OCI-LY3 (cell line): ENCODE measurements around the gene STX16.
A peak's percentile ranks its signal among the peaks of the same experiment; 100 is the strongest.

ENCODE experiments used
- H2AFZ ChIP-seq: fragments of 200-600, 300-600 bp; shearing (Covaris generic); 2 replicates; pipeline ENCODE4 v1.6.0; 2014; ENCODE audit warnings: antibody characterized with exemption, low read depth, low read length
- H3K27ac ChIP-seq: fragments of 200-600, 300-600 bp; sonication (generic); 2 replicates; pipeline ENCODE4 v1.5.1; 2014; ENCODE audit warnings: mild to moderate bottlenecking, low read length, moderate library complexity, mixed read lengths
- H3K27me3 ChIP-seq: fragments of 200-600, 300-600 bp; sonication (generic); 2 replicates; pipeline ENCODE4 v1.6.1; 2014; ENCODE audit warnings: low read depth, low read length, mixed read lengths
- H3K36me3 ChIP-seq: fragments of 200-600, 300-600 bp; sonication (generic); replicated peaks from 2 replicates; pipeline ENCODE3; 2014; ENCODE audit warnings: low read depth, low read length, mixed read lengths
- H3K4me1 ChIP-seq: fragments of 300-600, 200-600 bp; sonication (generic); 2 replicates; pipeline ENCODE4 v1.6.1; 2014; ENCODE audit warnings: low read length, mixed read lengths
- H3K4me2 ChIP-seq: fragments of 200-600, 300-600 bp; sonication (generic); 2 replicates; pipeline ENCODE4 v1.6.1; 2014; ENCODE audit warnings: low read length, mixed read lengths
- H3K4me3 ChIP-seq: fragments of 300-600, 200-600 bp; sonication (generic); 2 replicates; pipeline ENCODE4 v1.5.1; 2014; ENCODE audit warnings: antibody characterized with exemption, mild to moderate bottlenecking, low read length, moderate library complexity
- H3K79me2 ChIP-seq: fragments of 300-600, 200-600 bp; shearing (Covaris generic); 2 replicates; pipeline ENCODE4 v1.6.1; 2014; ENCODE audit warnings: mild to moderate bottlenecking, low read length, mixed read lengths
- H3K9ac ChIP-seq: fragments of 300-600, 200-600 bp; shearing (Covaris generic); 2 replicates; pipeline ENCODE4 v1.6.0; 2014; ENCODE audit warnings: mild to moderate bottlenecking, low read length, moderate library complexity
- H3K9me3 ChIP-seq: fragments of 200-600, 300-600 bp; shearing (Covaris generic); 2 replicates; pipeline ENCODE4 v1.6.1; 2014; ENCODE audit warnings: low read length, mixed read lengths; ENCODE audit not compliant: insufficient read depth
- H4K20me1 ChIP-seq: fragments of 200-600, 300-600 bp; sonication (generic); 2 replicates; pipeline ENCODE4 v1.6.1; 2016; ENCODE audit warnings: low read length, mixed read lengths; ENCODE audit not compliant: insufficient read depth
- EZH2phosphoT487 ChIP-seq: fragments of 200-600 bp; shearing (Covaris generic); IDR thresholded peaks from 2 replicates; pipeline ENCODE4 v1.6.1; 2018; ENCODE audit warnings: antibody characterized with exemption, mixed run types, low read depth
- TF ChIP-seq, protein P1 (sequence below): fragments of 200-600, 300-600 bp; sonication (generic); IDR thresholded peaks from 2 replicates; pipeline ENCODE4 v1.5.1; 2014; ENCODE audit warnings: antibody characterized with exemption, low read length, low read depth

Gene STX16

DNA sequence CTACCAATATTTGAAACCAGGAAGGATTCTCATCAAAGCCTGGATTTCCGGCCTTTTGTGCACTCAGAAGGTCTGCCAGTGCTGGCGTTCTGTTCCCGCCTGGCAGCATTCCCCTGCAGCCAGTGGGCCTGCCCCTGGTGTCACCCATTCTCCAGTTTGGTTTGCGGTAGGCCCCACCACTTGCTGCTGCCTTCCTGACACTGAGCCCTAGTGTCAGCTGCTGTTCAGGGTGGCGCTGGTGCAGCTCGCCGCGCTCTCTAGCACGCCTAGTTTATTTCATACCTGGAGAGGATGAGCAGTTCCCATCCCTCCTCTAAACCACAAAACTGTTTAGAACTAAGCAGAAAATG is 51.1 kb downstream of the STX16 start:
- Histone ChIP-seq H4K20me1 (no peaks in the 10 kb centered on the region), H3K36me3 (peaks cover 28% of the 10 kb centered on the region), H3K9me3 (no peaks in the 10 kb centered on the region), H3K4me3 (no peak overlapping the region), H3K9ac (no peak overlapping the region), H2AFZ (no peak overlapping the region), H3K4me1 (no peaks in the 10 kb centered on the region), H3K79me2 (no peaks in the 10 kb centered on the region), H3K27me3 (no peaks in the 10 kb centered on the region), H3K27ac (no peak overlapping the region), H3K4me2 (no peak overlapping the region)
- TF ChIP-seq, protein P1, sequence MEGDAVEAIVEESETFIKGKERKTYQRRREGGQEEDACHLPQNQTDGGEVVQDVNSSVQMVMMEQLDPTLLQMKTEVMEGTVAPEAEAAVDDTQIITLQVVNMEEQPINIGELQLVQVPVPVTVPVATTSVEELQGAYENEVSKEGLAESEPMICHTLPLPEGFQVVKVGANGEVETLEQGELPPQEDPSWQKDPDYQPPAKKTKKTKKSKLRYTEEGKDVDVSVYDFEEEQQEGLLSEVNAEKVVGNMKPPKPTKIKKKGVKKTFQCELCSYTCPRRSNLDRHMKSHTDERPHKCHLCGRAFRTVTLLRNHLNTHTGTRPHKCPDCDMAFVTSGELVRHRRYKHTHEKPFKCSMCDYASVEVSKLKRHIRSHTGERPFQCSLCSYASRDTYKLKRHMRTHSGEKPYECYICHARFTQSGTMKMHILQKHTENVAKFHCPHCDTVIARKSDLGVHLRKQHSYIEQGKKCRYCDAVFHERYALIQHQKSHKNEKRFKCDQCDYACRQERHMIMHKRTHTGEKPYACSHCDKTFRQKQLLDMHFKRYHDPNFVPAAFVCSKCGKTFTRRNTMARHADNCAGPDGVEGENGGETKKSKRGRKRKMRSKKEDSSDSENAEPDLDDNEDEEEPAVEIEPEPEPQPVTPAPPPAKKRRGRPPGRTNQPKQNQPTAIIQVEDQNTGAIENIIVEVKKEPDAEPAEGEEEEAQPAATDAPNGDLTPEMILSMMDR, result no peak
- TF ChIP-seq EZH2phosphoT487, result no peak

- Histone ChIP-seq H3K4me1 (no peaks in the 10 kb centered on the region), H4K20me1 (no peaks in the 10 kb centered on the region), H3K27ac (no peak overlapping the region), H3K27me3 (no peaks in the 10 kb centered on the region), H2AFZ (no peak overlapping the region), H3K9me3 (no peaks in the 10 kb centered on the region), H3K36me3 (peaks cover 28% of the 10 kb centered on the region), H3K9ac (no peak overlapping the region), H3K4me3 (no peak overlapping the region), H3K4me2 (no peak overlapping the region), H3K79me2 (no peaks in the 10 kb centered on the region)
- TF ChIP-seq, protein P1, result peak; percentile 57
- no peak for TF ChIP-seq EZH2phosphoT487
Observed at GRCh38 chr20:58702859-58703648, 52.0 kb downstream of the STX16 start.

DNA sequence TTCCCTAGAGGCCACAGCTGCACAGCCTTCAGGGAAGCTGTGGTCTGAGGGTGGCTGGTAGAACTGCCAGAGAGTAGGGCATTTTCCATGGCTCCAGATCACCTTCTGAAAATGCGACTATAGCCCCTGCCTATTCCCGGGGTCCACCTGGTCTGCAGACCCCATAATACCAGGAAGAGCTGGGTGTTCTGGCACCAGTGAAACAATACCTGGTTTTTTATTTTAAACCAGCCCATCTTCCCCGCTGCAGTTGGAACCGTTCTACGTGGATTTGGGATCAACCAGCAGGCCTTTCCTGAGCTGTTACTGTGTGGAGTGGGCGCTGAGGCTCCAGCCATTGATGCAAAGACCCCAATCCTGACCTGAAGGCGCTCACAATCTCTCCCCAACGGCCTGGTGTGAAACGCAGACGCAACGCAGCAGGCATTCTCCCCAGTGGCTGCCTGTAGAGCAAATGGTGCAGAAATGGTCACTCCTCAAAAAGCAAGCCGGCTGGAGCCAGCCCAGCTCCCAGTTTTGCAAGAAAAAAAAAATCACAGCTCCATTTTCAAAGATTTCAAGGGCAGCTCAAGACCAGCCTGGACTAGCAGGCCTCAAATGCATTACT is 52.8 kb downstream of the STX16 start:
- H3K4me3 ChIP-seq, result no peak overlapping the region
- no peak overlapping the region for H3K27ac ChIP-seq
- no peak overlapping the region for H2AFZ ChIP-seq
- no peak for TF ChIP-seq EZH2phosphoT487
- TF ChIP-seq, protein P1, result no peak
- H3K4me2 ChIP-seq, result no peak overlapping the region
- H3K9ac ChIP-seq, result no peak overlapping the region
- H3K4me1 ChIP-seq, result no peaks in the 10 kb centered on the region
- H3K9me3 ChIP-seq, result no peaks in the 10 kb centered on the region
- no peaks in the 10 kb centered on the region for H4K20me1 ChIP-seq
- peaks cover 28% of the 10 kb centered on the region for H3K36me3 ChIP-seq
- H3K27me3 ChIP-seq, result no peaks in the 10 kb centered on the region
- no peaks in the 10 kb centered on the region for H3K79me2 ChIP-seq

GRCh38 chr20:58705208-58705926 is 54.3 kb downstream of the STX16 start:
- Histone ChIP-seq H3K9ac (no peak overlapping the region), H3K27me3 (no peaks in the 10 kb centered on the region), H3K79me2 (no peaks in the 10 kb centered on the region), H3K4me2 (no peak overlapping the region), H4K20me1 (no peaks in the 10 kb centered on the region), H3K9me3 (no peaks in the 10 kb centered on the region), H3K27ac (no peak overlapping the region), H2AFZ (no peak overlapping the region), H3K4me1 (no peaks in the 10 kb centered on the region), H3K36me3 (peaks cover 26% of the 10 kb centered on the region), H3K4me3 (no peak overlapping the region)
- TF ChIP-seq, protein P1, result no peak
- TF ChIP-seq EZH2phosphoT487, result no peak
